Naive thymus-derived CD4-positive, alpha-beta T cell (primary cell): ENCODE measurements around the gene ZNRF1. TPM values are rescaled to one million over a fixed set of nuclear protein-coding genes. Genes with fewer than 3 reads are reported as not detected.

Source experiments
- ATAC-seq: fragments of 150-1000 bp; cut with Tn5 transposase; 2 replicates; pipeline ENCODE4 v1.10.0; 2021; ENCODE audit warnings: mild to moderate bottlenecking, moderate library complexity
- CTCF ChIA-PET: fragments of 350-600 bp; sonication (Branson Sonifier 250); formaldehyde crosslinking; loops from one replicate; lab custom pipeline; 2021; ENCODE audit warnings: antibody characterized with exemption; lab: Charles Lee
- POLR2A ChIA-PET: fragments of 350-600 bp; sonication (Branson Sonifier 250); formaldehyde crosslinking; loops from one replicate; lab custom pipeline; 2021; ENCODE audit warnings: antibody characterized with exemption, inconsistent platforms; lab: Charles Lee
- DNase-seq, 9 donors: peaks; one replicate each; pipeline versions ENCODE4 v3.0.0 to v3.0.0-alpha.2; 2020 to 2022; ENCODE audit warnings: mixed read lengths in 1 of 9
- H3K27ac ChIP-seq: one replicate; pipeline ENCODE4 v1.7.0; 2013; ENCODE audit warnings: mild to moderate bottlenecking, low read depth, low read length, moderate library complexity
- H3K27me3 ChIP-seq, 2 donors: one replicate each; pipeline ENCODE4 v1.7.0; 2013; ENCODE audit warnings: low read length in 2 of 2, mild to moderate bottlenecking in 2 of 2, moderate library complexity in 2 of 2; ENCODE audit not compliant: control insufficient read depth in 2 of 2, insufficient read depth in 2 of 2
- H3K36me3 ChIP-seq, 3 experiments: 1 replicate in 2 of 3; 2 replicates in 1 of 3; pipeline ENCODE4 v1.7.0; 2013; ENCODE audit warnings: low read length in 3 of 3, mild to moderate bottlenecking in 3 of 3, moderate library complexity in 1 of 3; ENCODE audit not compliant: insufficient read depth in 3 of 3, control insufficient read depth in 2 of 3
- H3K4me1 ChIP-seq, 2 donors: one replicate each; pipeline ENCODE4 v1.7.0; 2013; ENCODE audit warnings: low read length in 2 of 2, mild to moderate bottlenecking in 2 of 2, moderate library complexity in 1 of 2; ENCODE audit not compliant: control insufficient read depth in 2 of 2, insufficient read depth in 2 of 2
- H3K4me3 ChIP-seq: 2 replicates; pipeline ENCODE4 v1.7.0; 2013; ENCODE audit warnings: mild to moderate bottlenecking, low read length
- H3K9me3 ChIP-seq, 3 experiments: 1 replicate in 2 of 3; 2 replicates in 1 of 3; pipeline ENCODE4 v1.7.0; 2013; ENCODE audit warnings: low read length in 3 of 3; ENCODE audit not compliant: control insufficient read depth in 2 of 3
- H3K27ac Mint-ChIP-seq, 9 donors: one replicate each; pipeline ENCODE4 v1.8.0; 2020 to 2022; ENCODE audit warnings: mixed read lengths in 9 of 9, mild to moderate bottlenecking in 8 of 9, moderate library complexity in 5 of 9, inconsistent platforms in 2 of 9
- H3K27me3 Mint-ChIP-seq, 5 donors: one replicate each; pipeline ENCODE4 v1.8.0; 2021 to 2022; ENCODE audit warnings: mixed read lengths in 5 of 5, mild to moderate bottlenecking in 1 of 5
- H3K36me3 Mint-ChIP-seq, 5 donors: one replicate each; pipeline ENCODE4 v1.8.0; 2020 to 2022; ENCODE audit warnings: mixed read lengths in 5 of 5, mild to moderate bottlenecking in 3 of 5, inconsistent platforms in 1 of 5
- H3K4me1 Mint-ChIP-seq, 7 donors: one replicate each; pipeline ENCODE4 v1.8.0; 2020 to 2022; ENCODE audit warnings: mixed read lengths in 7 of 7, mild to moderate bottlenecking in 3 of 7, inconsistent platforms in 1 of 7
- H3K4me3 Mint-ChIP-seq, 10 donors: one replicate each; pipeline ENCODE4 v1.8.0; 2020 to 2022; ENCODE audit warnings: mild to moderate bottlenecking in 10 of 10, mixed read lengths in 10 of 10, moderate library complexity in 6 of 10, inconsistent platforms in 2 of 10
- H3K9me3 Mint-ChIP-seq, 11 donors: one replicate each; pipeline ENCODE4 v1.8.0; 2020 to 2022; ENCODE audit warnings: mixed read lengths in 11 of 11, mild to moderate bottlenecking in 4 of 11, inconsistent platforms in 1 of 11, moderate library complexity in 1 of 11
- intact Hi-C, 2 donors: fragments of 100-400 bp; cut with micrococcal nuclease; formaldehyde crosslinking; loops; one replicate each; pipeline ENCODE4 v1.15.1; 2023
- polyA plus RNA-seq, 2 donors: library from polyadenylated mRNA; unstranded; fragments of 300-500 nt; fragmentation: Illumina TruSeq; gene quantifications; one replicate each; pipeline ENCODE4 v1.2.3, GENCODE V29; 2021
- total RNA-seq, 6 experiments: library from RNA in 5 of 6; stranded (reverse) in 5 of 6; gene quantifications; 1 replicate in 5 of 6; 2 replicates in 1 of 6; pipeline ENCODE4 v1.2.3 and lab custom pipeline; 2021 to 2026

Gene ZNRF1
- total RNA-seq, result 10 to 100 TPM in 1 of 5 experiments, 1 to 10 TPM in 4; 1.8 to 27.9 (median 2.6) TPM
- 1 to 10 TPM; 1.2 to 1.4 TPM for polyA plus RNA-seq
- 3.6 reads per million, percentile 19 among the genes with 10 or more reads in this experiment for total RNA-seq (lab: John Stamatoyannopoulos, UW)

DNA sequence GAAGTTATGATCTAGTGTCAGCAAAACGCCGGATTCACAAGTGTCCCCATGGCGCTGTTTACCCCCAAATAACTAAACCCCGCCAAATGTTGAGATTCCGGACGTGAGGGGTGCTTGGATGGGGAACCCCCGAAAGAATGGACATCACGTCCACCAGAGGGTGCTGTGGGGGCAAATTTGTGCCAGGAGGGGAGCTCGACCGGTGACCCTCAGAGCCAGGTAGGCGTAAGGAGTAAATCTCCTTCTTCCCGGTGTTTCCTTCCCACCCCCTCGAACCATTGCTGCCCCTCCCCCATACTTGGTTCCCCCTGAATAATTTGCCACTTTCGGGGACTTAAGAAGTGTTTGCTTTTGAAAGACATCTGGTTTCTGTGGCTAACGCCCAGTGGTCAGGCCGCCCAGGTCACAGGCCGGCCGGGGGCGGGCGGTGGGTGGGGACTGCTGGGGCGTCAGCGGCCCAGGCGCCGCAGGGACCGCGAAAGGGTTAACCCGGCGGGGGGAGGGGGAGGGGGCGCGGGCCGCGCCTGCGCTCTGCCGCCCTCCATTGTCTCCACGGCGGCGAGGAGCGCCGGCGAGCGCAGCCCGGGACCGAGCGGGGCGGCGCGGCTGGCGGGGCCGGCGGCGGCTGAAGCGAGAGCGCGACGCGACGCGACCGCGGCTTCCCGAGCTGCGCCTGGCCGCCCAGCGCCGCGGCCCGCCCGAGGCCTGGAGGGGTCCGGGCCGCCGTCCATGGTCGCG is at the start of gene ZNRF1:
ZNRF1 (plus strand) TSS at position 544 of the 738 bp plus-strand sequence. CDS start 648 bp downstream, outside the sequence.
- Histone ChIP-seq H3K4me3 (peak within 1 kb of the TSS; percentile 69), H3K4me1 (peaks cover 5 to 9% of the 10 kb centered on the region in 2 donors), H3K9me3 (no peaks in the 10 kb centered on the region), H3K36me3 (no peaks in the 10 kb centered on the region), H3K27me3 (no peaks in the 10 kb centered on the region), H3K27ac (peak within 1 kb of the TSS; percentile 54)
- Mint-ChIP-seq H3K4me3 (peak within 1 kb of the TSS; percentile 79 to 92 (median 87)), H3K27me3 (peaks cover 0 to 19% (median 0%) of the 10 kb centered on the region in 5 donors), H3K9me3 (no peaks in the 10 kb centered on the region), H3K4me1 (peaks cover 5 to 42% (median 17%) of the 10 kb centered on the region in 7 donors), H3K27ac (peak within 1 kb of the TSS; percentile 81 to 91 (median 86)), H3K36me3 (peaks cover 0 to 8% (median 0%) of the 10 kb centered on the region in 5 donors)
- ChIA-PET POLR2A (interaction anchor here (0.8 to 1.3 kb wide), 3 partner anchors 14 to 112 kb away, joined by 5 to 12 read pairs (median 5); partner anchors contain the start of gene WDR59), CTCF (interaction anchor here (0.5 to 5.2 kb wide), 6 partner anchors 10 to 401 kb away, joined by 3 to 64 read pairs (median 4); partner anchors contain the start of gene WDR59)
- intact Hi-C loops, result loop anchor here (1.0 to 5.0 kb wide), 10 partner anchors 13 to 559 kb away; partner anchors contain the start of genes WDR59 (in 2 of the 2), ZFP1 (in 2 of the 2) and TMEM231 (in 1 of the 2)
- peak; percentile 50 to 82 (median 67) for DNase-seq
- peak; percentile 91 for ATAC-seq

DNA sequence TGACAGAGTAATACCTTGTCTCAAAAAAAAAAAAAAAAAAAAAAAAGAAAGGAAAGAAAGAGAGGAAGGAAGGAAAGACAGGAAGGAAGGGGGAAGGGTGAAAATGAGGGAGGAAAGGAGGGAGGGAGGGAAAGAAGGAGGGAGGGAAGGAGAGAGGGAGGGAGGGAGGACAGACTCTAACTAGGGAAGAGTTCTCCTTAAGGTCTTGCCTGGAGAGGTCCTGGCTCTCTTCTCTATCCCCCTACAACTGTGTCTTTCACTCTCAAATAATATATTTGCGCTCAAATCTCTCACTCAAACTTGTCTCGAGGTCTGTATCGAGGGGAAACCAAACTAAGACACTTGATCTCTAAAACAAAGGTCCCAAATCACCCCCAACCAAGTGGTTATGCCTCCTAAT is 49.5 kb upstream of the ZNRF1 start:
- peaks cover 7 to 56% (median 25%) of the 10 kb centered on the region in 5 donors for H3K36me3 Mint-ChIP-seq
- intact Hi-C loops, result no loop called here
- CTCF ChIA-PET, result interaction anchor here (0.6 kb wide), 1 partner anchor 11 kb away, joined by 3 read pairs; no protein-coding TSS in a partner anchor

DNA sequence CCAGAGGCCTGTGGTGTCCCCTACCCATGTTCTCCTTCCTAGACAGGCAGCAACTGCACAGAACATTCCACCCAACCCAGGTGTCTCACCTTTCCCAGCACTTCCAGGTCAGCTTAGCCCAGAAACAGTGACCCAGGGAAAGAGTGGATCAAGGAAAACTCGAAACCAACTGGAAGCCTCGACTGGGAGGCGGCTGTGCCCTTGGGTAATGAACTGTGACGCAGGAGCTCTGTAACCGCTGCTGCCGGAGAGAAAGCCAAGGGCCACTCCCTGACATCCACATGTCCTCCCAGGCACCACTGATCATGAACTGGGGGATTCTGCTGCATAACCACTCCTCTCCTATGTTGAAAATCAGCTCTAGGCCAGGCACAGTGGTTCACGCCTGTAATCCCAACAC is 48.3 kb upstream of the ZNRF1 start:
- H3K4me1 ChIP-seq, result no peaks in the 10 kb centered on the region
- no peaks in the 10 kb centered on the region for H3K9me3 ChIP-seq
- Mint-ChIP-seq H3K9me3 (no peaks in the 10 kb centered on the region), H3K27me3 (no peaks in the 10 kb centered on the region), H3K4me1 (peaks cover 0 to 6% (median 0%) of the 10 kb centered on the region in 7 donors), H3K4me3 (no peak overlapping the region), H3K36me3 (peaks cover 15 to 62% (median 36%) of the 10 kb centered on the region in 5 donors), H3K27ac (no peak overlapping the region)
- ATAC-seq (no peak), DNase-seq (no peak)
- no peak overlapping the region for H3K4me3 ChIP-seq
- intact Hi-C loops, result no loop called here
- peaks cover 0 to 65% (median 4%) of the 10 kb centered on the region in 3 experiments for H3K36me3 ChIP-seq
- CTCF ChIA-PET, result interaction anchor here (1.0 kb wide), 1 partner anchor 160 kb away, joined by 3 read pairs; no protein-coding TSS in a partner anchor
- H3K27me3 ChIP-seq, result no peaks in the 10 kb centered on the region
- no peak overlapping the region for H3K27ac ChIP-seq
- POLR2A ChIA-PET, result no interaction called here

More for the DNA sequence above, 49.5 kb upstream of the ZNRF1 start:
- H3K27ac ChIP-seq, result no peak overlapping the region
- H3K4me1 Mint-ChIP-seq, result peaks cover 0 to 6% (median 0%) of the 10 kb centered on the region in 7 donors
- H3K4me3 Mint-ChIP-seq, result no peak overlapping the region
- H3K36me3 ChIP-seq, result peaks cover 0 to 58% (median 4%) of the 10 kb centered on the region in 3 experiments
- no peak for ATAC-seq
- no peak overlapping the region for H3K4me3 ChIP-seq
- no peaks in the 10 kb centered on the region for H3K4me1 ChIP-seq
- H3K9me3 ChIP-seq, result no peaks in the 10 kb centered on the region
- peak overlapping the region in 1 of 9 donors; percentile 84 for H3K27ac Mint-ChIP-seq
- POLR2A ChIA-PET, result no interaction called here
- no peaks in the 10 kb centered on the region for H3K9me3 Mint-ChIP-seq
- H3K27me3 ChIP-seq, result no peaks in the 10 kb centered on the region
- H3K27me3 Mint-ChIP-seq, result no peaks in the 10 kb centered on the region
- no peak for DNase-seq

DNA sequence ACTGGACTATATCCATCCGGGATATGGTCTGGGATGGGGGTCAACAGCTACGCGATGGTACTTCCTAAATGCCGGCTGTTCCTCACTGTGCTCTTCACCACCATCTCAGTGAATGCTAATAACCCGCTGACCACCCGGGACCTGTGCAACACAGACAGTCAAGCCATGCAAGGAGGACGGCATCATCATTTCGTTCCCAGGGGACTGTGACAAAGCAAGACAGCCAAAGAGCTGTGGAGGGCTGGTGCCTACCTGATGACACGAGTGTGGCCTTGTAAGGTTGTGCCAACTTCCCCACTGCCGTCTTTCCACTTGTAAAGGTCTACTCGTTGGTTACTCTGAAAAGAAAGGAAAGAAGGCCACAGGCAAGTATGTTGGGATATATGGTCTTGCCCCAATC is 47.6 kb upstream of the ZNRF1 start:
- Mint-ChIP-seq H3K36me3 (peaks cover 18 to 66% (median 40%) of the 10 kb centered on the region in 5 donors), H3K27ac (no peak overlapping the region), H3K27me3 (no peaks in the 10 kb centered on the region), H3K9me3 (no peaks in the 10 kb centered on the region), H3K4me1 (peaks cover 0 to 6% (median 0%) of the 10 kb centered on the region in 7 donors), H3K4me3 (no peak overlapping the region)
- peaks cover 0 to 72% (median 4%) of the 10 kb centered on the region in 3 experiments for H3K36me3 ChIP-seq
- H3K4me1 ChIP-seq, result no peaks in the 10 kb centered on the region
- H3K4me3 ChIP-seq, result no peak overlapping the region
- ChIA-PET CTCF (no interaction called here), POLR2A (no interaction called here)
- H3K27me3 ChIP-seq, result no peaks in the 10 kb centered on the region
- no peaks in the 10 kb centered on the region for H3K9me3 ChIP-seq
- intact Hi-C loops, result no loop called here
- no peak overlapping the region for H3K27ac ChIP-seq
- DNase-seq (no peak), ATAC-seq (no peak)

DNA sequence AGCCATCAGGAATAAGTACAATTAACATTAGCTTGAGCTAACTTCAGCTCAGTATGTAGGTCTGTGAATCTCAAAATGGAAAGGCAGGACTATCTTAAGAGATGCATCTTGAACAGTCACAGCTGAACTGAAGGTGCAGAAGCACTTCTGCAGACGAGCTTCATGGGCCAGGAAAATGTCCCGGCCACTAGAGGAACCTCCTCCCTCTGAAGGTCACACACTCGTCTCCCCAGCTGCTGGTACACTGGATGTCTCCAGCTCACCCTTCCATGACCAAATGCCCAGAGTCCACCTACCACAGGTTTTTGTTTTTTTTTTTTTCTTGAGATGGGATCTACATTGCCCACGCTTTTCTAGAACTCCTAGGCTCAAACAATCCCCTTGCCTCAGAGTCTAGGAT is 47.1 kb upstream of the ZNRF1 start:
- H3K27ac Mint-ChIP-seq, result peak overlapping the region in 1 of 9 donors; percentile 39
- ATAC-seq (no peak), DNase-seq (no peak)
- H3K27me3 ChIP-seq, result no peaks in the 10 kb centered on the region
- ChIA-PET POLR2A (no interaction called here), CTCF (no interaction called here)
- no peaks in the 10 kb centered on the region for H3K9me3 ChIP-seq
- H3K4me1 ChIP-seq, result no peaks in the 10 kb centered on the region
- intact Hi-C loops, result no loop called here
- peaks cover 0 to 73% (median 4%) of the 10 kb centered on the region in 3 experiments for H3K36me3 ChIP-seq
- peaks cover 0 to 6% (median 0%) of the 10 kb centered on the region in 7 donors for H3K4me1 Mint-ChIP-seq
- H3K36me3 Mint-ChIP-seq, result peaks cover 17 to 66% (median 41%) of the 10 kb centered on the region in 5 donors
- H3K4me3 Mint-ChIP-seq, result no peak overlapping the region
- no peaks in the 10 kb centered on the region for H3K9me3 Mint-ChIP-seq
- no peaks in the 10 kb centered on the region for H3K27me3 Mint-ChIP-seq
- no peak overlapping the region for H3K27ac ChIP-seq
- H3K4me3 ChIP-seq, result no peak overlapping the region

DNA sequence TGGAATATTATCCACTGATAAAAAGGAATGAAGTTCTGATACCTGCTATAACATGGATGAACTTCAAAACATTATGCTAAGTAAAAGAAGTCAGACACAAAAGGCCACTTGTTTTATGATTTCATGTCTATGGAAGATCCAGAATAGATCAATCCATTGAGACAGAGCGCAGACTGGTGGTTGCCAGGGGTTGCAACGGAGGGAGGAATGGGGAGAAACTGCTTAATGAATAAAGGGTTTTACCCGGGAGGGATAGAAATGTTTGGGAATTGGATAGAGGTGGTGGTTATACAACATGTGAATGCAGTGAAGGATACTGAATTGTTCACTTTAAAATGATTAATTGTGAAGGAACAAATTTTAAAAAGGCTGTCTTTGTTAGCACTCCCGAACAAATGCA is 44.1 kb upstream of the ZNRF1 start:
- Mint-ChIP-seq H3K27ac (peak overlapping the region in 1 of 9 donors; percentile 80), H3K9me3 (no peaks in the 10 kb centered on the region), H3K4me1 (peaks cover 0 to 12% (median 5%) of the 10 kb centered on the region in 7 donors), H3K27me3 (no peaks in the 10 kb centered on the region), H3K36me3 (peaks cover 13 to 59% (median 33%) of the 10 kb centered on the region in 5 donors), H3K4me3 (no peak overlapping the region)
- intact Hi-C loops, result no loop called here
- Histone ChIP-seq H3K27me3 (no peaks in the 10 kb centered on the region), H3K4me3 (no peak overlapping the region), H3K4me1 (no peaks in the 10 kb centered on the region), H3K36me3 (peaks cover 0 to 62% (median 7%) of the 10 kb centered on the region in 3 experiments), H3K27ac (no peak overlapping the region), H3K9me3 (no peaks in the 10 kb centered on the region)
- DNase-seq (no peak), ATAC-seq (no peak)
- CTCF ChIA-PET, result no interaction called here
- POLR2A ChIA-PET, result no interaction called here
